H4 (cell line): ENCODE results near the gene CFAP74. TPM values are rescaled to one million over a fixed set of nuclear protein-coding genes. Genes with fewer than 3 reads are reported as not detected.

Experiments used
- DNase-seq: peaks from one replicate; pipeline ENCODE4 v3.0.0-alpha.2; 2015; ENCODE audit warnings: low spot score
- total RNA-seq: library from RNA; depleted of rRNA; stranded (reverse); fragments of >200 nt; shearing (Covaris generic); gene quantifications from 2 replicates; pipeline ENCODE4 v1.2.3, GENCODE V29; 2014

The CFAP74 gene
- total RNA-seq, 1 experiment from 2014 or later, result not detected

GRCh38 chr1:1917995-1918900 lies 85.3 kb downstream of the CFAP74 start:
- no peak for DNase-seq

- DNase-seq, result no peak
Observed at GRCh38 chr1:1917304-1917976, 86.1 kb downstream of the CFAP74 start.

- no peak for DNase-seq
Observed at GRCh38 chr1:1916851-1917251, 86.7 kb downstream of the CFAP74 start.

GRCh38 chr1:1915911-1916840 lies 87.4 kb downstream of the CFAP74 start:
- no peak for DNase-seq

- no peak for DNase-seq
Observed at GRCh38 chr1:1914971-1915692, 88.5 kb downstream of the CFAP74 start, which contains the start of gene CALML6. TSS of gene CALML6 (plus strand) at chr1:1915260. CDS start at chr1:1915281, 21 bp downstream.

GRCh38 chr1:1914101-1914970 lies 89.2 kb downstream of the CFAP74 start:
- DNase-seq, result no peak

GRCh38 chr1:1911350-1912041 lies 92.1 kb downstream of the CFAP74 start:
- no peak for DNase-seq

GRCh38 chr1:1910651-1911331 lies 92.8 kb downstream of the CFAP74 start:
- DNase-seq, result no peak

GRCh38 chr1:1910033-1910465 lies 93.5 kb downstream of the CFAP74 start:
- DNase-seq, result no peak

GRCh38 chr1:1908506-1908791 lies 95.1 kb downstream of the CFAP74 start:
- no peak for DNase-seq

GRCh38 chr1:1907098-1907736 lies 96.4 kb downstream of the CFAP74 start:
- DNase-seq, result no peak

GRCh38 chr1:1906185-1907097 lies 97.1 kb downstream of the CFAP74 start:
- peak; percentile 79 for DNase-seq

- DNase-seq, result no peak
Observed at GRCh38 chr1:1903224-1903623, 100.4 kb downstream of the CFAP74 start.

- no peak for DNase-seq
Observed at GRCh38 chr1:1901641-1902294, 101.8 kb downstream of the CFAP74 start.

GRCh38 chr1:1900883-1901640 lies 102.5 kb downstream of the CFAP74 start:
- DNase-seq, result no peak

- DNase-seq, result no peak
Observed at GRCh38 chr1:1899967-1900327, 103.6 kb downstream of the CFAP74 start.
